Measurements from ENCODE around the gene PLXNA2.
A peak's percentile ranks its signal among the peaks of the same experiment; 100 is the strongest.

PLXNA2 gene

GRCh38 chr1:208239473-208240381, 4.5 kb downstream of the PLXNA2 start:
- peak; percentile 54 for DNase-seq

DNA sequence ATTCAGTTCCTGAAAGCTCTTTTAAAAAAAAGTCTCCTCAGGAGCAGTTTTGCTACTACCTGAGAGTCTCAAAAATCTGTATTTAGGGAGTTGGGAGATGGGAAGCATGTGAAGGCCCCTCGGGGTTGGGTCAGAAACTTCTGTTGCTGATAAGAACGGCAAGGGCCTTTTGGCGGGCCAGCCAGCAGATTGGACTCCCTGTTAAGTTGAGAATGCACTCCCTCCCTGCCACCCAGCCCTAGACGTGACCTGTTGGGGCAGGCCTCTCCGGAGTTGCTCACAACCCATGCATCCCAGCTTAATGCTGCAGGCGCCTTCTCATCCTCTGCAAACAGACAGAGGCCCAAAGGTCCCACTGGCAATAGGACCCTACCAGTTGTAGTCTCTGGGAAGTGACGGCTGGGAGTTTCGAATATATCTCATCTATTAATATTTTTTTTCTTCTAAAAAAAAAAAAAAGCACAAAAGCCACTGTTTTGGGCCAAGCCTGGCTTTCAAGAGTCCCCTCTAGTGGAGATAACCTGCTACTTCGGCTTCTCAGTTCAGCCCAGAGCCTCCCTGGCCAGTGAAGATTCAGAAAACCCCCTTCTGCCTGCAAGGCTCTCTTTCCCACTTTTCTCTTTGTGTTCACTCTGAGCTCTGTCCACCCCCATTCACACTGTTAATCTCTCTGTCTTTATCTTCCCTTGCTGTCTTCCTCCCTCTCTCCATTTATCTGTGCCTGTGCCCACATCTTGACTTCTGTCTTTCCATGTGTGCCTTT, 5.3 kb downstream of the PLXNA2 start:
- peak; percentile 85 for DNase-seq

- DNase-seq = no peak
Measured at GRCh38 chr1:208237241-208237640, 6.9 kb downstream of the PLXNA2 start.

DNA sequence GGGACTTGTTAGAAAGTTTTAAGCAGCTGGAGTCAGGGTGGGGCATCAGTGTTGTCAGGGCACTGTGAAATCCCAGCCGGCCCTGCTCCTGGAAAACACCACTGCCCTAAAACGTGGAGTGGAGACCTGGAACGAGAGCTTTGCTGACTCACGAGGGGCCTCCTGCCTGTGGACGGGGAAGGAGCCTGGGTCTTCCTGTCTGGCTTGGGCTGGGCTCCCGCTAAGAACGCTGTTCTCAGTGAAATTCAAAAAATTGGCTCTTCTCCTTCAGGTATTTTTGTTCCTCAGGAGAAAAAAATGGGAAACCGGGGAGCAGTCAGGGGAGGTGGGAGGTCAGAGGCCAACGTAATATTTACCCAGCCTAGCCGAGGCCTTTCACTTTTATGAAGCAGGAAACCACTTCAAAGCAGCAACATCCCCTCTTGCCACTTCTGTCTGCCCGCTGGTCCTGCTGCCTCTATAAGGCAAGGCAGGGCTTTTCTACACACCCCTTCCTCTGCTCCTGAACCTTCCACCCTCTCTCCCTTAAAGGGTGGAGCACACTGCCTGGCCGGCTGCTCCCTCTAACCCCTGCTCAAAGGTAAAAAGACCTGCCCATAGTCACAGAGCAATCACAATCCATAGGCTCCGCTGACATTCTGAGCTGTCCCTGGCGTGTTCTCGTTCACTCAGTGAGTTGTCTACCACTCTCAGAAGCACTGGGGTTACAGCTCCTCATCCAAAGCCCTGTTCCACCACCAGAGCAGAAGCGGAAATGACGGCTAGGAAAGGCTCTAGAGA, 8.0 kb downstream of the PLXNA2 start:
- peak; percentile 85 for DNase-seq

GRCh38 chr1:208235356-208235981, 8.7 kb downstream of the PLXNA2 start:
- DNase-seq = no peak

GRCh38 chr1:208234721-208235120, 9.5 kb downstream of the PLXNA2 start:
- DNase-seq = no peak

DNA sequence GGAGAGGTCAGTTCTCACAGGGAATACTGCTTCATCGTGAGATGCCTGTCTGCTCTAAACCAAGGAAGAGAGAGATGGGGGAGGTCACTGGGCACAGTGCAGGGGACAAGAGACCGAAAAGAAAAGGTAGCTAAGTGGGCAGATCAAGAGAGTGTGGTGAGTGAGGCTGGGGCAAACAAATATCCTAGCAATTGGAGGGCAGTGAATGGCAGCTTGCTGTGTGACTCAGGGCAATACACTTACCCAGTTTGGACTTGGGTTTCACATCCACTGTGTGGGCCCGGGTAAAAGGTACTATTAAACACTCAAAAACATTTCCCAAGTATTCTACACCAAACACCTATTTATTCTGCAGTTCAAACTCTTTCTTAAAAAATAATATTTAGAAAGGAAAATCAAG, 10.2 kb downstream of the PLXNA2 start:
- no peak for DNase-seq

DNA sequence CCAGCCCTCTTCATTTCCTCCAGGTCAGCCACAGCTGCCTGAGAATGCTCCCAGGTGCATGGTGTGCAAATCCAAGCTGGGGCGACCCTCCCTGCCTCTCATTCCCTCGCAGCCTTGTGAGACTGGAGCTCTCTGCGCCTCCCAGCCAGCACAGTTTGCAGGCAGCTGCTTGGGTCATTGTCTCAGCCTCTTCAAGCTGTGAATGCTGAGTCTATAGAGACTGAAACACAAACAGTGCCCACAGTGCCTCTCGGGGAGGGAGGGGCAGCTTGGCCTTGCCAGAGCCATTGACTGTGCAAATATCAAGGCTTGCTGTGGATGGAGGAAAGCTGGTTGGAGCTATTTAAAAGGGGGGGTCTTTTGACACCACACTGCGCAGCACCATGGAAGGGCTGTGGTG, 10.6 kb downstream of the PLXNA2 start:
- no peak for DNase-seq

GRCh38 chr1:208232662-208233038, 11.5 kb downstream of the PLXNA2 start:
- no peak for DNase-seq

DNA sequence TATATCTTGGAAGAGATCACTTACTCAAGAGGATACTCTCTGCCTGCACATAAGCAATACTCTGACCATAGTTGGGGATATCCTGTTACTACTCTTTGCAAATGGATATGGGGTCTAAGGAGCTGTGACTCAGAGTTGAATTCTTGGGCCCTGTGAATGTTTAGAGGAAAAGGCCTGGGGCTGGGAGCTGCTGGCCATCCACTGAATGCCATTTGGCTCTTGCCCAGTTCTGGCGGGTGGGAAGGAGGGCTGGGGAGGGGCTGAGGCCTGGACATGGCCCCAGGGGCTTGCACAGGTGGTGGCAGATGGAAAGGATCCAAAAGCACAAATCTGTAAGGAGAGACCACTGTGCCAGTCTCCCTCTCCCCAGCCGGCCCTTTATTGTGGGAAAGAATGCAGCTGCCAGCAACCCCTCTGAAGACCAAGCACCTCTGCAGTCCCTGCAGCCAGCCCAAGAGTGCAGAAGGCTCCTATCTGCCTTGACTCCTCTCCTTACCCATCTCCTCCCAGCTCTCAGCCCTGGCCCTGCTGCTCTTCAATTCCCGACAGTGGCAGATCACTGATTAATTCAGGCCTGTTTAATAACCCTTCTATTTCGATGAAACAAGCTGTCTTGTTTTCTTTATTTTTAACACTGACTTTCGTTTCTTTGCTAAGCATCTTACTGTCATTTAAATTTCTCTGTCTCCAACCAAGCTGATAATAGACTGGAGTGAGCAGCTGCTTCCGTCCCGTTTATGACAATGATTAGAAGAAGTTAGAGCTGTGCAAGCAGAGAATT, 12.1 kb downstream of the PLXNA2 start:
- DNase-seq = peak; percentile 90

DNA sequence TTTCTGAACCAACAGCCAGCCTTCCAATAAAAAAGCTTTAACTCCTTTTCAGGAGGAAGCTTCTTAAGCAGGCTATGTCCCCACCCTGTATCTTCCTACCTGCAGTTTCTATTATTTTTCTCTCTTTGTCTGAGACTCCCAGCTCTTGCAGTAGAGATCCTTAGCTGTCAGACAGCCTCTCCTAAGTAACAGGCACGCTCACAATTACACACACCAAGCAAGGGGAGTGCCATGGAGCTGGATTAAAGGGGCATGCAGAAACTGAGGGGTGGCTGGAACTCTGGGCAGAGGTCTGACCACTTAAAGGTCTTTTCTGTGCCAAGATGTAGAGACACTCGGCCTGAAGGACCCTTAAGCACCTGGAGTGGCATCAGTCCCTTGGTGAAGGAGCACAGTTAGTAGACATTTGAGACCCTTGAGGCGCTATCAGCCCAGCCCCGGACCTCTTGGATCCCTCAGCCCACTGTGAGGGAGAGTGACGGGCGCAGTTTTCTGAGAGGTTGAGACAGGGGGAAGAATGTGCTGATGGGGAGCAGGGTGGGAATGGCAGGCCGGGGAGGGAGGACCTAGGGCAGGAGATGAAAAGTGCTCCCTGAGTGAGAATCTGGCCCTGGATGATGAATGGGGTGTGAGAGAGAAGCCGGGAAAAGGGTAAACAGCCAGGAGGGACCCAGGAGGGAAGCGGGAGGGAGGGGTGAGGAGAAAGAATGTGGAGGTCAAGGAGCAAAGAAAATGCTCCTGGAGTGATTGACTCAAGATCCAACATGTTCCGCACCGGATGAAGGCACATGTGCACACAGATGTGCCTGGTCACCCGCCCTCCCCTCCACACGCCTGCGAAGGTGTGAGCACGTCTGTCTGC, 13.3 kb downstream of the PLXNA2 start:
- DNase-seq = no peak

GRCh38 chr1:208228550-208228949, 15.6 kb downstream of the PLXNA2 start:
- DNase-seq = no peak

- DNase-seq = no peak
Measured at GRCh38 chr1:208228026-208228425, 16.2 kb downstream of the PLXNA2 start.

DNA sequence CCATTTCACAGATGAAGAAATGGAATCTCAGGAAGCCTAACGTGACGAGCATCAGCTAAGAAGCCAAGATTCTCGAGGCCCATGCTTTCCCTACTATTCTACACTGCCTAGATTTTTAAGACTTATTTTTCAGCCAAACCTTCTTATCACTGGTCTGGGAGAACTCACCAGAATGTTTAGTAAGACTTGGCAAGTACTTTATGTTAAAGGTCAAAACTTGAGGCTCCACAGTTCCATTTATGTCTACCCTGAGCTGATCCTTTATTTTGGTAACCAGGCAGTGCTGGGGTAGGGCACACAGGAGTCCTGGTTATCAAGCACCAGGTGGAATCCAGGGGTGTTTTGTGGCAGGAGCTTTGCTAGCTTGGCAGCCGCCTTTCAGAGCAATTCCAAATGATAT, 16.8 kb downstream of the PLXNA2 start:
- no peak for DNase-seq

DNA sequence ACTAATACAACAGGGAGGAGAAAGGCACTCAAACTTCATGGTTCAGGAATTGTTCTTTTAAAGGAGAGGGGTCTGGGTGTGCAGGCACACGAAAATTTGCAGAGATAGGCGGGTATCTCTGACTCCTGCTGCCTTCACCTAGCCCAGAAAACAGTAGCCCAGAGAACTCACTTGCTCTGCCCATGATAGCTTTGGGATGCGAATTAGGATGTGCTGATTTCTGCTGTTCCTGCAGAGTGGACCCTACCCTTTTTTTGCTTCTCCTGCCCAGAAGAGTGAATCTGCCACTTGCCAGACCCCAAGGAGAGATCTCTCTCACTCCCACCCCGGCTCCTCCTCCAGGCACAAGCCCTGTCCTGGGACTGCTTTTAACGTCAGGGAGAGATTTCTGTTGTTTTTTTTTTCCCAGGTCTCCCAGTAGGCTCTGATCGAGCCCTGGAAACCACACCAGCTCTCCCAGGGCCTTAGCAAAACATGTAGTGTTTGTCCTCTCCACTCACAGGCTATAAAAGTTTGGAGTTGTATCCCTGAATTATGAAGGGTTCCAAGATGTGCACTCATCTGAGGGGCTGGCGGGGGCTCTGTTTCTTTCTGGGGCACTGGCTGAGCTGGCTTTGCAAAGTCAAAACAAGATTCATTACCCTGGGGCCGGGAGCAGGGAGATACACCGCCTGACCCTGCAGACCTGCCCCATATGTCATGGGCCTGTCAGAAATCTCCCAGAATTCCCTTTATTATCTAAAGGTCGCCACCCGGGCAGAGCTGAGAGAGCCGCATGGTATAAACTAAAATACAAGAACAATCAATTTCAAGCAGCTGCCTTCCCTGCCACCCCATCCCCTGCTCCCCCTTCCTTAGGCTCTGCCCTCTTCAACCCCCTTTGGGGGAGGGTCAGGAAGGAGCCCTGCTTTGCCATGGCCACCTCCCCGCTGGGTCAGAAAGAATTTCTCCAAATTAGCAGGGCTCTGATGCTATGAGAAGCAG, 17.9 kb downstream of the PLXNA2 start:
- no peak for DNase-seq

- DNase-seq = no peak
Measured at GRCh38 chr1:208224192-208224713, 19.9 kb downstream of the PLXNA2 start.

DNA sequence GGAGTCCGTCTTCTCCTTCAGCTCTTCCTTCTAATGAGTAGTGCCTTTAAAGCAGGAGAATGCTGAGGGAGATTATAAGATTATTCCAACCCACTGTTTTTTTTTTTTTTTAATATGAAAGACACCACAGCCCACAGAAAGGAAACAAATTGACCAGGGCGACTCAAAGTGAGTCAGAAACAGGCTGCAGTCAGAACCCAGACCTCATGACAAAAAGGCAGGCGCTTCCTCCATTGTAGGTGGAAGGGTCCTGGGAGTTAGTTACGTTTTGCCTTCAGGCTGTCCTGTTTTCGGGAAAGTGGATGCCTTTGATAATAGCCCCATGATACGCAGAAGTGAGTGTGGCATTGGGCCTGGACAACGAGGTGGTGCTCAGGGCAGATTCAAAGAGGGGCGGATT, 21.0 kb downstream of the PLXNA2 start:
- peak; percentile 87 for DNase-seq

DNA sequence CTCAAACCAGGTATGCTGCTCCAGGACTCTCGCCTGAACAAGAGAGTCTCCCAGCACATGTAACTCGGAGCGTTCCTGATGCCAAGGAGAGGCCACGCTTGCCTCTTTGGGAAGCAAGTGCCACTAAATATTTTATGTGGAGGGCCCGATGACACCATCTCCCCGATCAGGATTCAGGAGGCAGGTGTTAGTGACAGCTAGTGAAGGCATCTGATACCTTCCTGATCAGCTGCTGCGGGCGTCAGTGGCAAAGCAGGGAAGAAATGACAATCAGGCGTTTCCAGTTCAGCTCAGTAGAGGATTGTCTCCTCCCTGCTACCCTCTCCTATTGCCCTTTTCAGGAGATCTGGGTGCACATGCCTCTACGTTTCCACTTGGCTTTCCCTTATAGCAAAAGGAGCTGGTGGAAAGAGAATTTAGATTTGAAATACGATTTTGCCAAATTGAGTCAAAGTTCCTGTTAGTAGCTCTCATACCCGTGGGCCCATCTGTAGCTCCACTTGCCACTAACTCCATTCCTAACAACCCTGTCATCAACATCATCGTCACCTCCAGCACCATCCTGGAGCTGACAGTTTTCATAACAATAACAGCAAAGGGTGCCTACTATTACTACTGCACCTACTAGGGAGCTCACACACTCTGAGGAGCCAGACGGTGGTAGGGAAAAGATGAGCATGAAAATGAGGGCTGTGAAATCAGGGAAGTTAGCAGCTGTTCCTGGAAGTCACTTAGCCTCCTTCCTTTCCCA, 21.6 kb downstream of the PLXNA2 start:
- no peak for DNase-seq

DNA sequence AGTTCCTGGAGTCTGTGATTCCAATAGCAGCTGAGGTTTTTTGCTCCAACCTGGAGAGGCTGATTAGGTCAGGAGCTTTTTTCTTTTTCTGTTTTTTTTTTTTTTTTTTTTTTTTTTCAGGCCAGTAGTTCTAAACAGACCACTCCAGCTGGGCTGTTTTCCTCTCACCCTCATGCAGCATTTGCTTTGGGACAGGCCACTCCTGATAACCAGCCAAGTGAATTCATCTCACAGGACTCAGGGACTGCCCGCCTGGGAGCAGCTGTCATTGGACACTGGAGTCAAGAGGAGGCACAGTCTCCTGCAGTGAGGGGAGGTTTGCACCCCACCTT, 22.9 kb downstream of the PLXNA2 start:
- no peak for DNase-seq

Data from islet precursor cell (in vitro differentiated cells).